GM21360 (cell line): ENCODE data around the gene KRTAP27-1.

Experiments
- ATAC-seq: cut with Tn5 transposase; IDR thresholded peaks from one replicate; pipeline ENCODE4 v1.9.1; 2021; ENCODE audit warnings: mild to moderate bottlenecking, moderate library complexity; ENCODE audit not compliant: unreplicated experiment

The KRTAP27-1 gene

GRCh38 chr21:30337276-30337744 is at the start of gene KRTAP27-1:
TSS of gene KRTAP27-1 (minus strand) at chr21:30337694. CDS start at chr21:30337668, 26 bp downstream.
- no peak for ATAC-seq

DNA sequence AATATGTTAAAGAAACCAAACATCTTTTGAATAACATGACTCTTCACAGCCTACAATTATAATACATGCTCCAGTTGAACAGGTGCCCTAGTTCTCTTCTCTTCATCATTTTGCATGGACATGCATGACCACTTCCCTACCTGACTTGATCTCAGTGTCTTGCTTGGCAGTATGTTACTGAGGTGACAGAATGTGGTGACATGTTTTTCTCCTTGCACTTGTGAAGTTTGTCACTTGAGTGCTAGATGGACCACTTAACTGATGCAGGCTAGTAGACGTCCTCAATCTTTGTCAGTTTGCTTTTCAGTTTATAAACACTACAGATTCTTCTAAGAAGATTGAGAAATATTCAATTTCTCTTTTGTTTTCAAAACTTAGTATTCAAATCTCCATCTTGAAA is 44.7 kb upstream of the KRTAP27-1 start:
- ATAC-seq, result no peak

DNA sequence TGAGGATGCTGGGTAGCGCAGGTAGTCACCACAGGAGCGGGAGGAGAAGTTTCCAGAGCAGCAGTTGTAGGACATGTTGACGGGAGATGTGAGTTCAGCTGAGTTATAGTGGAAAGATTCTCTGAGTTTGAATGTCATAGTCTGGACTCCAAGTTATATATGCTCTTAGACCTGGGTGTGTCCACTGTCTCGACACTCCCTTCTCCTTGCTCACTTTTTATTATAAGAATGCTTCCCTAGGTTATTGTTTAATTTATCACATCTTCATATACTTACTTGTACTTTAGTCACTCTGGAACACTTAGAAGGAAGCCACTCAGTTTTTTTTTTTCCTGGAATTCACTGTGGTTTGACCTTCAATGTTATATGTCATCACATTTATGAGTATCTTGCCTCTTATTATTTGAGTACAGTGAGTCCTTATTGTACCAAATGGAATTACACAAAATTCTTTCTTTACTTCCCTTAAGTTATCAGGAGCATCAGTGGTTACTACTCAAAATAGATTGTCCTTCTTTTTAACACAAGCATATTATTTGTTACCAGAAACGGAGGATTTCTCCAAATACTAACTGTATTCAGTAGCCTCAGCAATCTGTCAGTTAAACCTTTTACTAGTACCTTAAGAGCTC is 34.8 kb upstream of the KRTAP27-1 start, which contains the start of gene KRTAP13-2:
Gene KRTAP13-2 (minus strand): TSS at position 133 of the 632 bp plus-strand sequence. CDS start 58 bp downstream, at position 75.
- ATAC-seq, result no peak

- ATAC-seq, result no peak
These were observed 18.4 kb upstream of the KRTAP27-1 start for GRCh38 chr21:30355906-30356305.

GRCh38 chr21:30354308-30355005 is 17.0 kb upstream of the KRTAP27-1 start:
- no peak for ATAC-seq

- no peak for ATAC-seq
These were observed 14.0 kb upstream of the KRTAP27-1 start for GRCh38 chr21:30351534-30351933.

DNA sequence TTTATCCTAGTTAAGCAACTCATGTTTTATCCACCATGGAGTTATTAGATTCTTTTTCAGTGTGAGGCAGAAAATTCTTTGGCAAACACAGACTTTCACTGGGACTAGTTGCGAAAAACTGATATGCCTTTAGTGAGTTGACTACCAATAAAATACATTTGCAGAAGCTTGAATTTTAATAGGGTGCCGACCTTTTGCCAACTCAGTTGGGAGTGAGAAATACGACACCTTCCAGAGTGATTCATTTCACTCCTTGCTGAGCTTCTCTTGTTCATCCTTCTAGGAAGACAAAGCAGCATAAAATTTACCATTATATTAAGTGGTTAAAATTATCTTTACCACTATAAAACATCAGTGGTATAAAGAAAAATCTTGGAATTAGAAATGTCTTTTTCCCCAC is 12.1 kb upstream of the KRTAP27-1 start:
- ATAC-seq, result no peak

DNA sequence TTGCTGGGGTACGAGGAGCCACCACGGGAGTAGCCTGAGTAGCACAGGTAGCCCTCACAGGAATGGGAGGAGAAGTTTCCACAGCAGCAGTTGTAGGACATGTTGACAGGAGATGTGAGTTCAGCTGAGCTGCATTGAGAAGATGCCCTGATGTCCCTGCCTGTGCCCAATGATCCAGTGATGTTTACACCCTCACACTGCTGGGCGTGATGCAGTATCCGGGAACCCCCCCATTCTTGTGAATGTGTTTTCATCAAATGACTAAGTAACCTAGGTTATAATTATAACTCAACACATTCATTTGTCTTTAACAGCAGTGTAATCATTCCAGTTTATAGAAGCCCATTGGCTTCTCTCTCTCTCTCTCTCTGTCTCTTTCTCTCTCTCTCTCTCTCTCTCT is 11.0 kb upstream of the KRTAP27-1 start, which contains the start of gene KRTAP23-1:
Gene KRTAP23-1 (minus strand): TSS at position 101 of the 400 bp plus-strand sequence. CDS start 0 bp downstream, at position 101.
- no peak for ATAC-seq

GRCh38 chr21:30345014-30345413 is 7.5 kb upstream of the KRTAP27-1 start:
- no peak for ATAC-seq

DNA sequence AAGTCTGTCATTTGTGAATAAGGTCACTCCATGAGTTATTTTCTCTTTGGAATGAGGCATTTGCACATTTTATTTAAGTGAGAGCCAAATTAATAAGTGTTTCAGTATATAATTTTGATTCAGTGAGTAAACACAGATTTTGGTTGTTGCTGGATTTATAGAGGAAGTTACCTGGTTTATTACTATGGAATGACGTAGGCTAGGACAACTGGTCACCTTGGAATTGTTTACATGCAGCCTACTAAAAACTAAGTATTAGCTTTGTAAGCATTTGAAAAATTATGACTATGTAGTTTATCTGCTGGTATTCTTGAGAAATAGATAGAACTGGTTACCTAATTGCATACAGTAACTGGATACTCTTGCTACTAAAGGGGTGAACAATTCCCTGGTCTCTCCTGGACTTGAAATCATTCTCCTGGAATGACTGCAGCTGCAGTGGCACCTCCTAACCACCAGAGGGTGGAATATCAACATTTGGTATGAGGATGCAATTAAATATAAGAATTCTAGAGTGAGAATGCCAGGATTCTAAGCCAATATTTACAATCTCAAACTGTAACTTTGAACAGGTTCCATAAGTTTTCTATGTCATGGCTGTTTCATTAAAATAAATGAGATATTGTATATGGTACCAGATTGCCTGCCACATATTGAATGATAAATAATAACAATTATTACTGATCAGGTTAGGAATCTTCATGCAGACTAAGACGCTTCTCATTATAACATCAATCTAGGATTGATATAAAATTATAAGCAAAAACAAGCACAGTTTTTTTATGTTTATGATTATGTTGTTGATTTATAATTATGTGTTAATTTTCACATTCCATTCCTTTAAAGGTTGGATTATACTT is 3.5 kb upstream of the KRTAP27-1 start:
- ATAC-seq, result no peak

DNA sequence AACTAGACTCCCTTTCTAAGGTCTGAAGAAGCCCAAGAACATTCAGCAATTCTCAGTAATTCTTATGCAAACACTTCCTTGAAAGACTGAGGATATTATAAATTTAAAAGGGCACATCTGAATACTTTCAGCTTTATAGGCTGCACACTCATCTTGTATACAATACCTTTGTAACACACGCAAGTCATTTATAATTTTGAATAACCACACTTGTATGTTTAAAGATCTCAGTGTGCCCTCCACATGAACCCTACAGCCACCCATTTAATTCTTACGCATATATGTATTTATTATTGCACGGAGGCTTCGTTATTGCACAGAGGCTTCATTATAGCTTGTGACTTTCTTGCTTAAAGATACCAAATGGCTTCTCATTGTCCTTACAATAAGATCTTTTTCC is 1.2 kb upstream of the KRTAP27-1 start:
- ATAC-seq, result no peak

- no peak for ATAC-seq
These were observed 278 bp upstream of the KRTAP27-1 start for GRCh38 chr21:30337772-30338171.

DNA sequence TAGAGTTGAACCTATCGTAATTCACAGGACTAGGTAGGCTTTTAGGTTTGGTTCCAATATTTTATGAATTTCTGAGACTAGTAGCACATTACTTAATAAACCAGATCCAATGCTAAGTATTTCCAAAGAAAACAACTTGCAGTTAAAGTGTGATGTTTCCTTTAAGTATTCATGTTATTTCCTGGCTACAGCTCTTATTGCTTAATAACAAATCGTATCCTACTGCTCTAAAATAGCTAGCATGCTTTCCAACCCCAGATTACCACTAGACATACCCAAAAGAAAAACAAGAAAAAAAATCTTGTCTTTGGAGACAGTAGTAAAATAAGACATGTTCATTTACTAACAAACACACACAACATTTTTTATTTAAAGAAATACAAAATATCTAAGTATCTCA is 898 bp downstream of the KRTAP27-1 start:
- no peak for ATAC-seq

GRCh38 chr21:30333736-30334135 is 3.8 kb downstream of the KRTAP27-1 start:
- no peak for ATAC-seq

- no peak for ATAC-seq
These were observed 4.8 kb downstream of the KRTAP27-1 start for GRCh38 chr21:30332681-30333080.

DNA sequence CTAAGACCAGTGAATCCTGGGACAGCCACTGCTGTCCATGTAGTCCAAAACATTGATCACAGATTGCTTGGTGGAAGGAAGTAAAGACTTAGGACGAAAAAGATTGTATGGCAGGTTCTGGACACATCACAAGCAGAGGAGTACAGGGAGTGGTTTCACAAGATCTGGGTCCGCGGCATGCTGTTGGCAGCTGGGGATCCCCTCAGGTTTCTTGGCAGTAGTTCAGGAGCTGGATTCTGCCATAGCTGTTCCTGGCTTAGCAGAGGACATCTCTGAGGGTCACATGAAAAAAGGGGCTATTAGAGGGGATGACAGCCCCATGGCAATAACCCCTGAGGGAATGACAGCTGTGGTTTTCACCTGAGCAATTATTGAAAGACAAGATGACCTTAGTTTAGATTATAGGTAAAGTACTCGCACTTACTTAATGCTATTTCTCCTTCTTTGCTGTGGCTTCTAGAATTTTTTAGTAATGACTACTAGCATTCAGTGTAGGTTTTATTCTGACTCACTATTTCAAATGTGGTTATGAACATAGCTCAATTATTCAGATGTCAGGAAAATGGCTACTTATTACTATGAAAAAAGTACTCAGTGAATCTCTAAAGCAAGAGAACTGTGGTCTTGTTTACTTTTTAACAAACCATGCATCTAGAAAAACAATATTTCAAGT is 8.2 kb downstream of the KRTAP27-1 start:
- ATAC-seq, result no peak

GRCh38 chr21:30326390-30326789 is 11.1 kb downstream of the KRTAP27-1 start:
- ATAC-seq, result no peak

DNA sequence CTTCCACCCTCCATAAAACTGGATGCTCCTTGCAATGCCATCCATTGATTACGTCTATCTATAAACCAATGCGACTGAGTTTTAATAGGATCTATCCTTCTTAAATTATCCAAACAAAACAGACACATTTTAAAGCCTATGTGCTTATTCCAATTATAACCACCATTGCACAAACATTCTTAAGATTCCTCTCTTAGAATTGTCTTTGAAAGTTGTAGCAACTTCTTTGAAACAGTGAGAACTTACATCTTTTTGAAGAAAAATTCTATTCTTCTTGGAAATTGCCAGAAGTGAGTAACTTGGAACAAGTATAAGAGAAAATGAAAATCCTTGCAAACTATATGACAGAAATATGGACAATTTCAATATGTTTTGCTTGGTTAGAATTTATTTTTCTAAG is 17.3 kb downstream of the KRTAP27-1 start, which contains the start of gene KRTAP26-1:
Gene KRTAP26-1 (minus strand): TSS at position 101 of the 400 bp plus-strand sequence. CDS start 280 bp downstream, outside the sequence.
- ATAC-seq, result no peak

DNA sequence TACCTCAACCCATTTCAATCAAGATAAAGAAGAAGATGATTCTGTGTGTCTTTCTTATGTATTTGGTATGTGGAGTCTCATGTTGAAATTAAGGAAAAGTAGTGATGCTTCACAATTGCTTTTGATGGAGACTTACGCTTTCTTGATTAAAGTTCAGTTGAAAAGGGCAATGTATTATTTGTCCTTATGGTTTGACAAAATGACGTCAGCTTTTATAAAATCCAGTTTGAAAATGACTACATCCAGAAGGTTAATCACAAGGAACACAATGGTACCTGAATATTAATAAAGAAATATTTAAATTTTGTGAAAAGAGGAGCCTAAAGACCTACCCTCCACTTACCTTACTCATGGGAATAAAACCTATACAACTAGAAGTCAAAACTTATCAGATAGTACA is 21.8 kb downstream of the KRTAP27-1 start:
- ATAC-seq, result no peak

DNA sequence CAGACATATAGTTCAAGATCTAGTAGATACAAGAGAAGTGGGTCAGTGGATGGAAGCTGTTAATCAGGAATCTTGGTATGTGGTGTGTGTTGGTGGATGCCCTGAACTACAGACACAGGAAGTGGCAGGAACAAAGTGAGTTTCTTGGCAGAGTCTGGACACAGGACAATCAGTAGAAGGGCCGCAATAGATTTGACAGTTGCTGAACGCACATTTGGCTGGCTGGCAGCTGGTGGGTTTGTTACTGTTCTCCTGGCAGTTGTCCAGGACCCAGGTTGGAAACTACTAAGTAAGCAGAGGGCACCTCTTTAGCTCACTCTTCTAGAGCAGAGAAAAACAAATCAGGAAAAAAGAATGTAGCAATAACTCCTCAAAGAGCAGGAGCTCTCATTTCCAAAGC is 30.6 kb downstream of the KRTAP27-1 start:
- no peak for ATAC-seq

DNA sequence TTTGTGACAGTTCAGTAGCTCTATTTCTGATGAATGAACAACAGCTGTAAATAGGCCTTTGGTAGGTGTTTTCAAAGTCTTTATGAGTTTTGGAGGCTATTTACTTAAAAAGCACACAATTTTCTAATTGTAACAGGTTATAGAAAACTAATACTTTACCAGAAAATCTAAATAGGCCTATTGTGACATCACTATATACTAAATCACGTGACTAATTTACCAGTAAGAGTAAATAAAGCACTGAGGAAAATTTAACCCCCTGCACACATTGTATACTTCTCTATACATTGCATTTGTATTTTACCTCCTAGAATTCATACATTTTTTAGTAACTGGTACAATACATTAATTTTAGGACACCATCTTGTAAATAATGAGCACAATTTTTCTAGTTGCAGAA is 32.4 kb downstream of the KRTAP27-1 start:
- no peak for ATAC-seq
